Renal cortex interstitium (tissue), 11 donors: ENCODE data around the gene GRIN3A. TPM values are rescaled to one million over a fixed set of nuclear protein-coding genes. Genes with fewer than 3 reads are reported as not detected.

Source experiments
- DNase-seq, 11 donors: peaks; one replicate each; pipeline ENCODE4 v3.0.0-alpha.2; 2013; ENCODE audit warnings: low read depth in 9 of 11, low spot score in 4 of 11; ENCODE audit errors: extremely low read depth in 1 of 11
- polyA plus RNA-seq, 3 donors: library from polyadenylated mRNA; unstranded; fragments of 120-200 nt; gene quantifications; one replicate each; pipeline ENCODE4 v1.2.1, GENCODE V29; 2013; ENCODE audit not compliant: insufficient read length in 3 of 3

GRIN3A gene
- polyA plus RNA-seq, 3 donors = 1.6 to 2.8 (median 2.0) TPM

- no peak for DNase-seq
Observed at GRCh38 chr9:101639785-101640665, 98.4 kb downstream of the GRIN3A start.

GRCh38 chr9:101639311-101639710 is 99.1 kb downstream of the GRIN3A start:
- DNase-seq = no peak

DNA sequence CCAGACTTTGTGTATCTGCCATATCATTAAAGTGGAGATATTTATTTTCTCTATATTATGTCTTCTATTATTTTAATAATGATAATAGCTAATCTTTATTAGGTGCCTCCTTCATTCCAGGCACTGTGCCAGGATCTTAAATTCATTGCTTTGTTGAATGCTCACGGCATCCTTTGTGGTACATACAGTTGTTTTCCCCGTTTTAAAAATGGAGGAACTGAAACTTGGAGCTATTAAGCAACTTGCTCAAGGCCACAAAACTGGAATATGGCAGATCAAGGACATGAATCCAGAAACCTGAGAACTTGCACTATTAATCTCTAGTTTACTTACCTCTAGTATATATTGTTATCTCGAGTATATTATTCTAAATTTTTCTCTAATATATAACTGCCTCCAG is 102.2 kb downstream of the GRIN3A start:
- DNase-seq = no peak

DNA sequence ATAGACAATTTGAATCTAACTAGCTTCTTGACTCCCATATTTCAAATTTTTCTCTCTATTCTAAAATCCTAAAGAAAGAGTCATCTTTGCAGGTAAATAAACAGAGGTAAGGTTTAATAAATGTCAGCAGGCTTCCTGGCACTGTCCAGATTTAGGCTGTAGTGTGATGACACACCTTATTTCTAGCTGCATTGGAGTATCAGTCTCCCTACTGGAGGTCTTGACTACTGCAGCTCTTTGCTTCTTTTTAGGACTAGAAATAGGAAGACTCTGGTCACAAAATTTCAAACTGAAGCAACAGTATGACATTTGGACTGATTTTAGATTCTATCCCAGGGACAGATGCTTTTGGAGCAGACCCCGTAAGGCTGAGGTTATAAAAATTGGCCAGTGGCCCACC is 103.0 kb downstream of the GRIN3A start:
- no peak for DNase-seq

DNA sequence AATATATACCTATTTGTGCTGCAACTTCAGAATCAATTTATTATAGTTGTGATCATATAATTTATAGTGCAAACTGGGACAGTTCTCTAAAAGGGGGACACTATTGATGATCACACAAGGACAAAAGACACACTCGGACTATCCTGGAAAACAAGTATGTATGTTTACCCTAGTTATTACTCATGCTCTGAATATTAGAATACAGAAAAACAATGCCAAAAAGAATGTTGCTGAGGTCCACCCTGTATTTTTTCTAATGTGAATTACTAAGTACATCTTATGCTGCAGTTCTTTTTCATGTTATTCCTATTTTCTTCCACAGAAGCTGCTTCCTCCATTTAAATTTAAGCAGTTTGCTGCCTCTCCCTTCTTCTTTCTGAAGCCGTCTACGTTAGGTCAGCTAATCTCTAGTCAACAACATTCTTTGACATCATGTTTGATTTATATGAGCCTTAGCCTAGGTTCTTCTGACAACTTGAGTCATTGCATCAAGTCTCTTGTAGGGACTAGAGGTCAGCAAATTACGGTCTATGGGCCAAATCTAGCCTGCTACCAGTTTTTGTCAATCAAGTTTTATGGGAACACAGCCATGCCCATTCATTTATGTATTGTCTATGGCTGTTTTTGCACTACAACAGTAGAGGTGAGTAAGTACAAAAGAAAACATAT is 103.6 kb downstream of the GRIN3A start:
- no peak for DNase-seq

DNA sequence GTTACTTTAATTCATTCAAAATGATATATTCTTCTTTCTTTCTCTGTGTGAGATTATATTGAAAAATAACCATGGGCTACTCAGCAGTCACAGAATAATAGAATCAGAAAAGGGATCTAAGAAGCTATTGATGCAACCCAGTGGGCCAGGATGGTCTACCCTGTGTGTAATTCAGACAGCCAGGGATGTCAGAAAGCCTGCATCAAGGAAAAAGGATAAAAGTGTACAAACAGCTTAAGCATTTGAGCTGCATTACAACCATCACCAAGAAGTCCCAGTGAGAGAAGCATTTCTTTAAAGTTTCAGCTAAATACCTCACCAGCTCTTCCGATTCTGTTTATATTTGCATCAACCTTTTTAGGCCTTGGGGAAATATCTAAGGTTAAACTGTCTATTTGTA is 105.8 kb downstream of the GRIN3A start:
- no peak for DNase-seq

GRCh38 chr9:101631892-101632291 is 106.6 kb downstream of the GRIN3A start:
- DNase-seq = no peak

GRCh38 chr9:101629636-101630035 is 108.8 kb downstream of the GRIN3A start:
- DNase-seq = no peak

GRCh38 chr9:101628173-101628572 is 110.3 kb downstream of the GRIN3A start:
- DNase-seq = peak in 6 of 11 donors; percentile 13 to 37 (median 22)

- DNase-seq = no peak
Observed at GRCh38 chr9:101626295-101626694, 112.2 kb downstream of the GRIN3A start.

DNA sequence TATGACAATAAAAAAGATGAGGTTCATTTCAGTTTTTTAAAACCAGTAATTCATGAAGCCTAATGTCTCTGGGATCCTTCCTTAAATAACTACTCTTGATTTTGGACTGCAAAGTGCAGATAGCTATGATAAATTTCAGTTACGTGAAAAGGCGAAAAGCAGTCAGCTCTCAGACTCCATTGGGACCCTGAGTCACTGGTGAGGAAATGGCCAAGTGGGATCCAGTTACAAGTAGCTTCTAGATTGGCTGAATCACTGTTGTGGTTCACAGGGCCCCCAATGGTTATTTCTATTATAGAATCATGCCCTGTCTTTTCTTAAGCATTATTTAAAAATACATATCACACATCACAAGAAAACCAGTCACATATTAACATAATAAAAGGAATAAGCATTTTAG is 112.6 kb downstream of the GRIN3A start:
- DNase-seq = no peak

DNA sequence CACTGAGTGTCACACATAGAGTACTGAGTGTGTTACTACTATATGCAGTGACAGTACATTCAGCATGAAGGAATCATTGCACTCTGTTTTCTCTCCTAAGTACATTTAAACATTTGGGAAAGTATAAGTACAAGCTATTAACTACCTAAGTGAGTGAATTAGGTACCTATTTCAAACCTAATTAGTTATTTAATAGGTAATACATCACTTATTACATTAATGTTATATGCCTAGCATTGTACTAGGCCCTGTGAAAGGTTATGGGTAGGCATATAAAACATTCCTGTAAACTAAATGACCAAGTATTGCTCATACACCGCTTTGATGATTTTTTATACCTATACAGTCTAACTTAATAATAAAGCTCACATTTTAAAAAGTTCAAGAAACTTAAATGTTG is 118.0 kb downstream of the GRIN3A start:
- DNase-seq = no peak

GRCh38 chr9:101618698-101619097 is 119.7 kb downstream of the GRIN3A start:
- no peak for DNase-seq

DNA sequence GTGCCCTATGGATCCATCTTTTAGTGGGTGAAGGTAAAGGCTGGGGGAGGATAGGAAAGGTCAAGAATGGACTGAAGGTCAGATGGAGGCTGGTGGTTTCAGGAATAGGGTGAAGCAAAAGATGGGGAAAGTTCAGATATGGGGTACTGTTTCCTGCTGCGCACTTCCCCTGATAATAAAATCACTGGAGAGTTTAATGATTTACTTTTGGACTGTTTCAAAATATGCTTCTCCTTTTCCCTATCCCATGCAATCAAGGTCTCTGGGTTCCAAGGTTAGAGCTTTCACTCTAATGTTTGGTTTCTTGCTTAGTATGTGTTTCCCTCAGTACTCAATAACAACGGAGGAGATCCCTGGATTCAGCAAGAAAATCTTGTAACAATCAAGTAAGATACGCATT is 132.9 kb downstream of the GRIN3A start:
- no peak for DNase-seq

DNA sequence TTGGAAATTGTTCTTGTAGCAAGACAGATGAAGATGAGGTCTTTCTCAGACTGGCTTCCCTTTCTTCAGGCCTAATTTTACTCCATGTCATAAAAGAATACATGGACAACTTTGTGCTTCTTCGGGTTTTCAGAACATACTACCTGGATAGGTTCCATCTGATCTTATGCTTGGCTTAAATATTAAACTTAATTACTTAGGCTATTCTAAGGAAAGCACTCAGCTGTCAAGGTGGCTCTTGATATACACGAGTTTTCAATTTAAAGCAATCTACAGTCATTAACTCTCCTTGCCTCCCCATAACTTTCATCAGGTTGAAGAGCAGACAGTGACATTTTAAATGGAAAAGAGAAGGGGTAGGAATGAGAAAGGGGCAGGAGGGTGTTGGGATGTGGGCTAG is 134.2 kb downstream of the GRIN3A start:
- DNase-seq = no peak

GRCh38 chr9:101601904-101602765 is 136.3 kb downstream of the GRIN3A start:
- peak; percentile 24 to 59 (median 42) for DNase-seq

GRCh38 chr9:101594796-101595195 is 143.7 kb downstream of the GRIN3A start, which contains the start of gene PPP3R2:
Gene PPP3R2 (minus strand): TSS chr9:101594969. CDS start chr9:101594921, 48 bp downstream.
- no peak for DNase-seq

DNA sequence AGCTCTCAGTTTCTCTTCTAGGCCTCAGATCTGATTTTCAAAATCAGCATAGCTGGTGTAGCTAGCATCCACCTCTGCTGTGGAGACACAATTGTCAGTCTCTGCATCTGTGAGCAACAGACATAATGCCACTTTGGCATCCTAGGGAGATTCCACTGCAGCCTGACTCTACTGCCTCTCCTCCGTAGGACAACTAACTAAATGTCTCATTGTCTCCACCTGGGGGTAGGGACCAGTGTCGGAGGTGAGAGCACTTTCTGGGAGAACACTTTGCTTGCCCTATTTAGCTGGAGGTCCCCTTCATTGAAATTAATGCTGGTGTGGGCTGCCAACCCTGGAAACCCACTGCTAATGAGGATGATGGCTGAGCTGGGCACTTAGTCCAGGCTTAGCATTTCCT is 145.1 kb downstream of the GRIN3A start:
- no peak for DNase-seq

- no peak for DNase-seq
Observed at GRCh38 chr9:101592788-101593187, 145.7 kb downstream of the GRIN3A start.
